GM18505 (cell line): Measurements from ENCODE around the gene SH2D5.

Experiments used
- ATAC-seq: cut with Tn5 transposase; IDR thresholded peaks from one replicate; pipeline ENCODE4 v1.9.1; 2021; ENCODE audit not compliant: unreplicated experiment
- POLR2A ChIP-seq: IDR thresholded peaks from 4 replicates; pipeline ENCODE4 v1.6.1; 2011; ENCODE audit warnings: borderline replicate concordance; ENCODE audit not compliant: insufficient read depth, insufficient read length; ENCODE audit errors: extremely low read depth

The SH2D5 gene

GRCh38 chr1:20732588-20733359 is at the start of gene SH2D5:
Gene SH2D5, minus strand, starts transcription at chr1:20732703. Its CDS starts 4,659 bp downstream, at chr1:20728044.
- ATAC-seq: peak; percentile 49

GRCh38 chr1:20775700-20776099 is 43.2 kb upstream of the SH2D5 start:
- ATAC-seq: no peak
- TF ChIP-seq POLR2A: no peak

More at GRCh38 chr1:20732588-20733359, at the start of gene SH2D5:
- TF ChIP-seq POLR2A: no peak

DNA sequence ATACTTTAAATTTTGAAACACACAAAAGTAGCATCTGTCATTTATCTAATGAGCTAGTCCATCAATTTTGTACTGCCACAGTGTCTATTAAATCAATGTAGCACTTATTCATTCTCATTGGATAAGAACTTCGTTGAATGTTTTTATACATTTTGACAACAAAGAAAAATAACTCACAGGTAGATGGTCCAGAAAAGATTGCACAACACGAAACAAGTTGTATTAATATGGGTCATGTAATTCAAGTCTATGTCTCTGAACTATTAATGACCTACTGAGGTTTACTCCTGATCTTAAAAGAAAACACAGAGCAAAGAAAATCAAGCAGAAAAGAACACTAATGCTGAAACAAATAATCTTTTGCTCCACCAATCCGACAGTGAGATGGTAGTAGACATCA is 39.3 kb upstream of the SH2D5 start:
- no peak for ATAC-seq
- TF ChIP-seq POLR2A: no peak

DNA sequence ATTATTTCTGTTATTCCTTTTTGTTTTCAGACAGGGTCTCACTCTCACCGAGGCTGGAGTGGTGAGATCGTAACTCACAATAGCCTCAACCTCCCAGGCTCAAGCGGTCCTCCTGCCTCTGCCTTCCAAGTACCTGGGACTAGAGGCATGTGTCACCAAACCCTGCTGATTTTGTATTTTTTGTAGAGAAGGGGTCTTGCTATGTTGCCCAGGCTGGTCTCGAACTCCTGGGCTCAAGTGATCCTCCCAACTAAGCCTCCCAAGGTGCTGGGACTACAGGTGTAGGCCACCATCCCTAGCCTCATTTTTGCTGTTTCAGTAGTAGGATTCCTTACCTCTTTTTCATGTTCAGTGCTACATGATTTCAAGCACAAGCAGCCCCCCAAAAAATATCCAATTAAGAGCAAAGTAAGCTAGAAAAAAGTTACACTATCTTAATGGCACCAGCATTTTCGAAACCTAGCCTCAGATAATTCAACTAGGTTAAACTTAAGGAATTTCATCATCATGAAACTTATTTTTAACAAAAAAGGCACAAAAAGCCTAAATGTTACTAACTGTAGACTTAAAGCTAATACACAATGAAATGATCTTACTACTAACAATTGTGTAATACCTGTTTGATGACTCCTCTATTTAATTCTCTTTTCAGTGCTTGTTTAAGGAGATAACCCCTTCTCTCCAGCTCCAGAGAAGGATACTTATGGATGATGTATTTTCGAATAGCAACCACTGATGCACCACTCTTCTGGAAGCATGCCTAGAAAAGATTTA is 38.0 kb upstream of the SH2D5 start:
- no peak for ATAC-seq
- no peak for TF ChIP-seq POLR2A

GRCh38 chr1:20767271-20767670 is 34.8 kb upstream of the SH2D5 start:
- no peak for TF ChIP-seq POLR2A
- no peak for ATAC-seq

DNA sequence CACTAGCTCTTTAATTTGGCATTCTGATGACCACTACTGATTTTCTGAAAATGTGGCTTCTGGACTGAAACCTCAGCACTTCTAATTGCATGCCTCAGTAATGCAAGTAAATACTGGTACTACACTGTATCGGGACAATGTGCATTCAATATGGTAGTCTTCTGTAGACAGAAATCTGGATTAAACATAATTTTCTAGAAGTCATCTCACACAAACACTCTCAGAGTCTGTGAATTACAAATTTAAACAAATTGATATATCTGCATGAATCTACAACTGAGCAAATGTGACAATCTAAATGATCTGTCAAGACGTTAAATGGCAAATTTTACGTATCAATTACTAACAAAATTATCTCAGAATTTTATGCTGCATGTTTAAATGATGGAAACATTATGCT is 30.9 kb upstream of the SH2D5 start:
- no peak for TF ChIP-seq POLR2A
- no peak for ATAC-seq

DNA sequence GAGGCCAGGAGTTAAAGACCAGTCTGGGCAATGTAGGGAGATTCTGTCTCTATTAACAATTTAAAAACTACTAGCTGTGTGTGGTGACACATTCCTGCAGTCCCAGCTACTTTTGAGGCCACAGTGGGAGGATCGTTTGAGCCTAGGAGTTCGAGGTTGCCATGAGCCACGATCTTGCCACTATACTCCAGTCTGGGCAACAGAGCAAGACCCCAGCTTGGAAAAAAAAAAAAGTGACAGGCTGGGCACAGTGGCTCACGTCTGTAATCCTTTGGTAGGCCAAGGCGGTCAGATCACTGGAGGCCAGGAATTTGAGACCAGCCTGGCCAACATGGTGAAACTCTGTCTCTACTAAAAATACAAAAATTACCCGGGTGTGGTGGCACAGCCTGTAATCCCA is 27.8 kb upstream of the SH2D5 start:
- ATAC-seq: no peak
- no peak for TF ChIP-seq POLR2A

DNA sequence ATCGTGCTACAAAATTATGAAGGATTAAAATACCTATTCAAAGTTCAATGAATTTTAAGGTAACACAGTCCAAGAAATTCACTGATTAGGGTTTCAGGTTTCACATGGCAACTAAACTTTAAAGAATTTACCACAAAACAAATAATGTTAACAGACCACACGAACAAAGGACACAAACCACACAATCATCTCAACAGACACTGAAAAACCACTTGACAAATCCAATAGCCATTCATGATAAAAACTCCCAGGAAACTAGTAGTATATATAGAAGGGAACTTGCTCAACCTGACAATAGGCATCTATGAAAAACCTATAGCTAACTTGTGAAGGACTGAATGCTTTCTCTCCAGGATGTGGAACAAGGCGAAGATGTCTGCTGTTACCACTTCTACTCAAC is 21.1 kb upstream of the SH2D5 start:
- no peak for TF ChIP-seq POLR2A
- no peak for ATAC-seq

DNA sequence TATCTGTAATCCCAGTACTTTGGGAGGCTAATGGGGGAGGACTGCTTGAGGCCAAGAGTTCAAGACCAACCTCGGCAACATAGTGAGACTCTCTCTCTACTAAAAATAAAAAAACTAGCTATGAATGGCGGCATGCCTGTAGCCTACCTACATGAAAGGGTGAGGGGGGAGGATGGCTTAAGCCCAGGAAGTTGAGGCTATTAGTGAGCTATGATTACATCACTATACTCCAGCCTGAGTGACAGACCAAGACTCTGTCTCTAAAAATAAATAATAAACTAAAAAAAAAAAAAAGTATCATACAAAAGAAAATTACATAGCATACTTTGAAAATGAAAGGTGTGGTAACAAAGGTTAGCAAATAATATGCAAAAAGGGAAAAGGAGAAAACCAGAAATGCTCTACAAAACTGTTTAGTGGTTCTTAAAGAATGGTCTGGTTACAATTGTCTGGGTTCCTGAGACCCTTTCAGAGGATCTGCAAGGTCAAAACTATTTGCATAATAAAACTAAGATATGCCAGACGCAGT is 19.0 kb upstream of the SH2D5 start:
- ATAC-seq: no peak
- TF ChIP-seq POLR2A: no peak

DNA sequence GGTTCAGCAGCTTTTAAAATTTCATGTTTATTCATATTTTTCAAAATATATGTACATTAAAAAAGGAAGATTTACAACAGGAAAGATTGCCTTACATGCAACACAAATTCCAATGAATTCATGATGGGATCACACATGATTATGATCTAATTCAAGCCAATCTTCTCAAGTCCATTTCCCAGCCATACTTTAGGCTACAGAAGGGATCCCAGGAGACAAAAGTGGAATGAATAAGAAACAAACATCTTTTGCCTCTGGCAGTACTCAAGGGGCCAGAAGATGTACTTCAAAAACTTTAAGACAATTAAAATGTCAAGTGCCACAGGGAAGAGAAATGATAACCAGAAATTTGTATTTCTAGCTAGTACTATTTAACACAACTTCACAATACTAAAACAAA is 10.2 kb upstream of the SH2D5 start:
- TF ChIP-seq POLR2A: no peak
- no peak for ATAC-seq

DNA sequence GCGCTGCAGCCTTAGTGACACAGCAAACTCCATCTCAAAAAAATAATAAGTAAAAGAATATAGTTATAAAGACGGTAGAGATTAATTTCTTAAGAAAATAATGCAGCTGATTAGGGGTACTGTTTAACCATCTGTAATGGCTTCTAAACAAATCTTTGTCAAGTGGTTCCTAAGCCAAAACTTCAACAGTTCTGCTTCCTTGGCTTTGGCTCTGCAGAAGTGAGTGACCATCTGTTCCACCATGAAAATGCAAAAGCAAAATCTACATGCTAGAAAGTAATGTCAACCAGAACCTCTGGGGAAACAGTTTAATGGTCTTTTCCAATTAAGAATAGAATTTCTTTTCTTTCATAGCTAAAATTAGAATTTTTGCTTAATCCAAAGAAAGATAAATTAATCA is 8.3 kb upstream of the SH2D5 start:
- TF ChIP-seq POLR2A: no peak
- no peak for ATAC-seq

GRCh38 chr1:20739225-20739624 is 6.7 kb upstream of the SH2D5 start:
- no peak for TF ChIP-seq POLR2A
- no peak for ATAC-seq

GRCh38 chr1:20735581-20736111 is 3.1 kb upstream of the SH2D5 start:
- no peak for ATAC-seq
- no peak for TF ChIP-seq POLR2A
